ENCODE results near the gene DOHH. TPM values are rescaled to one million over a fixed set of nuclear protein-coding genes. Genes with fewer than 3 reads are reported as not detected.
"Not testable (repeated sequence)": the region's sequence is repeated elsewhere in the genome, so short reads cannot be mapped to it uniquely, and the experiment has no call there.

The DOHH gene
- total and polyA plus RNA-seq, 10 donors: 6.6 to 16.8 (median 10.7) TPM

DNA sequence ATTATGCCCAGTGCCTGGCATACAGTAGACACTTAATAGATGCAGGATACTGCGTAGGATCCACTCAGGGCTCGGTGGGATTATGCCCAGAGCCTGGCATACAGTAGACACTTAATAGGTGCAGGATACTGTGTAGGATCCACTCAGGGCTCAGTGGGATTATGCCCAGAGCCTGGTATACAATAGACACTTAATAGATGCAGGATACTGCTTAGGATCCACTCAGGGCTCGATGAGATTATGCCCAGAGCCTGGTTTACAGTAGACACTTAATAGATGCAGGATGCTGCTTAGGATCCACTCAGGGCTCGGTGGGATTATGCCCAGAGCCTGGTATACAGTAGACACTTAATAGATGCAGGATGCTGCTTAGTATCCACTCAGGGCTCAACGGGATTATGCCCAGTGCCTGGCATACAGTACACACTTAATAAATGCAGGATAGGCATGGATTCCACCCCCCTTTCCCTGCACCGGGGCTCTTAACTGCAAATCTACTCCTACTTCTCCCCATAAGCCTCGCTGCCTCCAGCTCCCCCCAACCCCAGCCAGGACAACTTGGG, 45.0 kb downstream of the DOHH start:
- 84 to 92% (median 88%) methylated on average over 7 of the region's 7 CpGs for WGBS, 5 donors

DNA sequence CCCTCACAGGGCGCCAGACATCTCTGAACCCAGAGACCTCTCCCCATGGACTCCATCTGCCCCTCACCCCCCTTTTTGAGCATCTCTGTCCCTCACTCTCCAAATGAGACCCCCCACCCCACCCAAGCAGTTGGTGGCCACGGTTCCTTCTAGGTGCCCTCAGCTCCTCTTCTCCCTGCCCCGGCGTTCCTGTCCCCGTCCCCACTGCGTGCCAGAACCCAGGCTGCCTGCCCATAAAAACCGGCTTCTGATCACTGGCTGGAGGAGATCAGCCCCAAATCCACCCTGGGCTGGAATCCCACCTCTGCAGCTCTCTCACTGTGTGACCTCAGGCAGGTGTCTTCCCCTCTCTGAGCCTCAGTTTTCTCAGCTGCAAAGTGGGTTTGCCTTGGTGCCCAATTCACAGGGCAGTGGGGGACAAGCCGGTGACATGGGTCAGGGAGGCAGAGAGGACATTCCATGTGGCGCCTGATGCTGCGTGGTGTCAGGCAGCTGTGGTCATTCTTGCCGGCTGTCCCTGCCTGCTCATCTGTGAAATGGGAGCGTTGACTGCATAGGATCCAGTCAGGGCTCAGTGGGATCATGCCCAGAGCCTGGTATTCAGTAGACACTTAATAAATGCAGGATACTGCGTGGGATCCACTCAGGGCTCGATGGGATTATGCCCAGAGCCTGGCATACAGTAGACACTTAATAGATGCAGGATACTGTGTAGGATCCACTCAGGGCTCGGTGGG, 45.6 kb downstream of the DOHH start:
- WGBS, 5 donors: 89 to 97% (median 94%) methylated on average over 15 of the region's 15 CpGs
- peaks cover 0 to 100% (median 53%) of the 10 kb centered on the region in 6 donors for H3K36me3 ChIP-seq
- TF ChIP-seq POLR2AphosphoS5 (IDR thresholded peaks at IDR 0.05) (no peak), POLR2A (IDR thresholded peaks at IDR 0.05) (no peak)
- TF ChIP-seq, protein P1, sequence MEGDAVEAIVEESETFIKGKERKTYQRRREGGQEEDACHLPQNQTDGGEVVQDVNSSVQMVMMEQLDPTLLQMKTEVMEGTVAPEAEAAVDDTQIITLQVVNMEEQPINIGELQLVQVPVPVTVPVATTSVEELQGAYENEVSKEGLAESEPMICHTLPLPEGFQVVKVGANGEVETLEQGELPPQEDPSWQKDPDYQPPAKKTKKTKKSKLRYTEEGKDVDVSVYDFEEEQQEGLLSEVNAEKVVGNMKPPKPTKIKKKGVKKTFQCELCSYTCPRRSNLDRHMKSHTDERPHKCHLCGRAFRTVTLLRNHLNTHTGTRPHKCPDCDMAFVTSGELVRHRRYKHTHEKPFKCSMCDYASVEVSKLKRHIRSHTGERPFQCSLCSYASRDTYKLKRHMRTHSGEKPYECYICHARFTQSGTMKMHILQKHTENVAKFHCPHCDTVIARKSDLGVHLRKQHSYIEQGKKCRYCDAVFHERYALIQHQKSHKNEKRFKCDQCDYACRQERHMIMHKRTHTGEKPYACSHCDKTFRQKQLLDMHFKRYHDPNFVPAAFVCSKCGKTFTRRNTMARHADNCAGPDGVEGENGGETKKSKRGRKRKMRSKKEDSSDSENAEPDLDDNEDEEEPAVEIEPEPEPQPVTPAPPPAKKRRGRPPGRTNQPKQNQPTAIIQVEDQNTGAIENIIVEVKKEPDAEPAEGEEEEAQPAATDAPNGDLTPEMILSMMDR (IDR thresholded peaks at IDR 0.05 in 8 of 11, conservative IDR thresholded peaks at IDR 0.05 in 3 of 11): no peak
- peaks cover 11 to 47% (median 30%) of the 10 kb centered on the region in 6 donors for H3K4me1 ChIP-seq
- no peaks in the 10 kb centered on the region for H3K27me3 ChIP-seq (replicated peaks in 1 of 7)
- intact Hi-C loops (cut with DNase I; ENCODE audit: low total_unique reads): no loop called here
- no peaks in the 10 kb centered on the region for H3K9me3 ChIP-seq
- no peak for DNase-seq
- no peak overlapping the region for H3K4me3 ChIP-seq
- H3K27ac ChIP-seq: no peak overlapping the region

More for the DNA sequence above, 45.0 kb downstream of the DOHH start:
- peaks cover 0 to 100% (median 49%) of the 10 kb centered on the region in 6 donors for H3K36me3 ChIP-seq
- DNase-seq: no peak
- intact Hi-C loops (cut with DNase I; ENCODE audit: low total_unique reads): no loop called here
- no peaks in the 10 kb centered on the region for H3K9me3 ChIP-seq
- no peak overlapping the region for H3K27ac ChIP-seq
- no peak overlapping the region for H3K4me3 ChIP-seq
- H3K4me1 ChIP-seq: peaks cover 11 to 54% (median 35%) of the 10 kb centered on the region in 6 donors
- H3K27me3 ChIP-seq (replicated peaks in 1 of 7): no peaks in the 10 kb centered on the region
- TF ChIP-seq POLR2AphosphoS5 (IDR thresholded peaks at IDR 0.05): no peak
- no peak for TF ChIP-seq POLR2A (IDR thresholded peaks at IDR 0.05)
- TF ChIP-seq, protein P1 (IDR thresholded peaks at IDR 0.05 in 8 of 11, conservative IDR thresholded peaks at IDR 0.05 in 3 of 11): no peak

- peak overlapping the region in 3 of 8 donors; percentile 3 to 42 (median 5) for H3K27ac ChIP-seq
Observed at GRCh38 chr19:3453840-3454239, 46.6 kb downstream of the DOHH start.

DNA sequence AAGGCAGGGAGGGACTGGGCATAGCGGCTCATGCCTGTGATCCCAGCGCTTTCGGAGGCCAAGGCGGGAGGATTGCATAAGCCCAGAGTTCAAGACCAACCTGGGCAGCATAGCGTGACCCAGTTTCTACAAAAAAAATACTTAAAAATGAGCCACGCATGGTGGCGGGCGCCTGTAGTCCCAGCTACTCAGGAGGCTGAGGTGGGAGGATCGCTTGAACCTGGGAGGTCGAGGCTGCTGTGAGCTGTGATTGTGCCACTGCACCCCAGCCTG, 47.6 kb downstream of the DOHH start:
- H3K9me3 ChIP-seq; intact Hi-C loops (cut with DNase I; ENCODE audit: low total_unique reads); DNase-seq; H3K27me3 ChIP-seq (replicated peaks in 1 of 7); H3K4me3 ChIP-seq: not testable (repeated sequence)
- Histone ChIP-seq H3K27ac (peak overlapping the region in 1 of 8 donors; percentile 7), H3K36me3 (peaks cover 0 to 100% (median 62%) of the 10 kb centered on the region in 6 donors), H3K4me1 (peaks cover 10 to 28% (median 16%) of the 10 kb centered on the region in 6 donors)
- 93 to 96% (median 96%) methylated on average over 7 to 10 of the region's 10 CpGs for WGBS, 5 donors

More at GRCh38 chr19:3453840-3454239, 46.6 kb downstream of the DOHH start:
- no peak for DNase-seq
- 87 to 94% (median 91%) methylated on average over 6 to 25 of the region's 25 CpGs for WGBS, 5 donors
- Histone ChIP-seq H3K4me3 (no peak overlapping the region), H3K27me3 (replicated peaks in 1 of 7) (no peaks in the 10 kb centered on the region), H3K4me1 (peaks cover 11 to 38% (median 24%) of the 10 kb centered on the region in 6 donors), H3K9me3 (no peaks in the 10 kb centered on the region), H3K36me3 (peaks cover 0 to 100% (median 61%) of the 10 kb centered on the region in 6 donors)
- no peak for TF ChIP-seq POLR2A (IDR thresholded peaks at IDR 0.05)
- TF ChIP-seq POLR2AphosphoS5 (IDR thresholded peaks at IDR 0.05): peak; percentile 7 to 62 (median 22)
- TF ChIP-seq, protein P1 (IDR thresholded peaks at IDR 0.05 in 8 of 11, conservative IDR thresholded peaks at IDR 0.05 in 3 of 11): no peak
- intact Hi-C loops (cut with DNase I; ENCODE audit: low total_unique reads): no loop called here
